Fibroblast of lung (primary cell): ENCODE results near the gene CLASP1.

Experiments used
- EZH2 ChIP-seq: IDR thresholded peaks from 2 replicates; pipeline ENCODE4 v1.5.1; 2012; ENCODE audit warnings: low read length, control low read depth, mild to moderate bottlenecking; ENCODE audit errors: missing control alignments
- TF ChIP-seq, protein P1 (sequence below), 2 donors: IDR thresholded peaks in 1 of 2; conservative IDR thresholded peaks in 1 of 2; 1 replicate in 1 of 2; 2 replicates in 1 of 2; pipeline ENCODE4 v1.5.1; 2011 to 2012; ENCODE audit warnings: low read length in 2 of 2, control low read depth in 1 of 2, inconsistent platforms in 1 of 2, low read depth in 1 of 2, mild to moderate bottlenecking in 1 of 2

DNA sequence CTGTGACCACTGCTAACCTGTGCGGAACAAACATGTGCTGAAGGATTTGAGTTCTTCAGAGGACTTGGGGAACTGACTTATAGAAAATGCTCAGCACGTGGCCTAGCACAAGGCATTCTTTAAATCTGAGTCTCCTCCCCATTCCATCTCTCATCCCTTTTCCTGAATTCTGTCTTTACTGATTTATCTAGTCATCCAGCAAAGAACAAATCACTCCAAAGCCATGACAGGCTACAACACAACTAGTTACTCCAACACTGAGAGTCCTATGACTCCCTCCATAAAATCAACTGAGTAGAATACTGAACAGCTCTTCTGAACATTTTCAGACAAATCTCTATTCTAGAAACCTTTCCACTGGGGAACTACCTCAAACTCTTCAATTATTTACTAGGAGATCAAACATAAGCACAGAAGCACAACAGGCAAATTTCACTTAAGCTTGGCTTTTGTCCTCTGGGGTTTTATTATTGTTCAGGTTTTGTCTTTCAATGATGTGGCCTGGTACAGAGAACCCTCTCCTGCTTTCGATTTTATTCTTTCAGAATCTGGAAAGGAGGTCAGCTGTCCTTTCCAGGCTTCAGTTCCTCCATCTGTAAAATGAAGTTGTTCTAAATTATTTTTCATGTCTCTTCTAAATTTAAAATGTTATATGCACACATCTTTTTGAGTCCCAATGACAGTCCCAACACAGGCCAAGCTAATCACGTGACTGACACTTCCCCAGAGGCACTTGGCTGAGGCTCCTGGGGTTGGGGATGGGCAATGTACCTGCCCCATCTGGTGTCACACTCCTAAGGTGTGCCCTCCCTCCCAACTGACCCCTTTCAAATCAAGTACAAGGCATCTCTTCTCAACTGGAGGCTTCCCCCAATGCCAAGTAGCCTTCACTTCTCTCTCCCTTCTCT, 86.7 kb downstream of the CLASP1 start:
- TF ChIP-seq, protein P1, sequence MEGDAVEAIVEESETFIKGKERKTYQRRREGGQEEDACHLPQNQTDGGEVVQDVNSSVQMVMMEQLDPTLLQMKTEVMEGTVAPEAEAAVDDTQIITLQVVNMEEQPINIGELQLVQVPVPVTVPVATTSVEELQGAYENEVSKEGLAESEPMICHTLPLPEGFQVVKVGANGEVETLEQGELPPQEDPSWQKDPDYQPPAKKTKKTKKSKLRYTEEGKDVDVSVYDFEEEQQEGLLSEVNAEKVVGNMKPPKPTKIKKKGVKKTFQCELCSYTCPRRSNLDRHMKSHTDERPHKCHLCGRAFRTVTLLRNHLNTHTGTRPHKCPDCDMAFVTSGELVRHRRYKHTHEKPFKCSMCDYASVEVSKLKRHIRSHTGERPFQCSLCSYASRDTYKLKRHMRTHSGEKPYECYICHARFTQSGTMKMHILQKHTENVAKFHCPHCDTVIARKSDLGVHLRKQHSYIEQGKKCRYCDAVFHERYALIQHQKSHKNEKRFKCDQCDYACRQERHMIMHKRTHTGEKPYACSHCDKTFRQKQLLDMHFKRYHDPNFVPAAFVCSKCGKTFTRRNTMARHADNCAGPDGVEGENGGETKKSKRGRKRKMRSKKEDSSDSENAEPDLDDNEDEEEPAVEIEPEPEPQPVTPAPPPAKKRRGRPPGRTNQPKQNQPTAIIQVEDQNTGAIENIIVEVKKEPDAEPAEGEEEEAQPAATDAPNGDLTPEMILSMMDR (conservative IDR thresholded peaks at IDR 0.05 in 1 of 2, IDR thresholded peaks at IDR 0.05 in 1 of 2; ENCODE audit: low read depth in 1 of 2, low read length in 2 of 2), result no peak
- no peak for TF ChIP-seq EZH2
